H1 (cell line): ENCODE results near the gene CSF1. TPM values are rescaled to one million over a fixed set of nuclear protein-coding genes. Genes with fewer than 3 reads are reported as not detected.

ENCODE experiments used
- CTCF ChIA-PET: fragments of 300-600 bp; sonication (Branson Sonifier 250); formaldehyde crosslinking; loops from one replicate; lab custom pipeline; 2021; ENCODE audit not compliant: partially characterized antibody; lab: Charles Lee
- POLR2A ChIA-PET: fragments of 300-600 bp; sonication (Branson Sonifier 250); formaldehyde crosslinking; loops from one replicate; lab custom pipeline; 2021; ENCODE audit warnings: inconsistent platforms; ENCODE audit not compliant: partially characterized antibody; lab: Charles Lee
- DNase-seq, 2 experiments: peaks; one replicate each; pipeline versions ENCODE4 v3.0.0 to v3.0.0-alpha.2; 2010 to 2022; ENCODE audit warnings: low spot score in 2 of 2, low read depth in 1 of 2, mixed read lengths in 1 of 2
- FAIRE-seq: peaks from 2 replicates; lab custom pipeline; 2011; peaks lifted over from hg19 to GRCh38; lab: Jason Lieb, UNC
- H2AFZ ChIP-seq: 2 replicates; pipeline ENCODE4 v1.8.1; 2012; ENCODE audit warnings: low read length, inconsistent platforms
- H2AK5ac ChIP-seq: 2 replicates; pipeline ENCODE4 v1.6.1; 2013; ENCODE audit warnings: low read depth, low read length
- H2BK120ac ChIP-seq: replicated peaks from 2 replicates; pipeline ENCODE3; 2013; ENCODE audit warnings: low read depth, low read length, inconsistent platforms
- H2BK12ac ChIP-seq: 2 replicates; pipeline ENCODE4 v1.6.1; 2013; ENCODE audit warnings: low read depth, low read length
- H2BK15ac ChIP-seq: 2 replicates; pipeline ENCODE4 v1.6.1; 2013; ENCODE audit warnings: low read length
- H2BK20ac ChIP-seq: 2 replicates; pipeline ENCODE4 v1.6.1; 2013; ENCODE audit warnings: low read length
- H2BK5ac ChIP-seq: 2 replicates; pipeline ENCODE4 v1.6.1; 2013; ENCODE audit warnings: low read depth, low read length
- H3K14ac ChIP-seq: 2 replicates; pipeline ENCODE4 v1.6.1; 2013; ENCODE audit warnings: inconsistent platforms; ENCODE audit not compliant: insufficient read length
- H3K18ac ChIP-seq: 2 replicates; pipeline ENCODE4 v1.6.1; 2013; ENCODE audit warnings: low read length; ENCODE audit errors: extremely low read depth
- H3K23ac ChIP-seq: 2 replicates; pipeline ENCODE4 v1.6.1; 2013; ENCODE audit warnings: inconsistent platforms; ENCODE audit not compliant: insufficient read length
- H3K23me2 ChIP-seq: 2 replicates; pipeline ENCODE4 v1.6.1; 2013; ENCODE audit warnings: low read depth, low read length
- H3K27ac ChIP-seq: 2 replicates; pipeline ENCODE4 v1.6.1; 2011; ENCODE audit warnings: low read depth, low read length, inconsistent platforms
- H3K27me3 ChIP-seq, 4 experiments: replicated peaks in 1 of 4; 1 replicate in 1 of 4; 2 replicates in 3 of 4; pipeline versions ENCODE4 v1.6.1 to v1.8.1; 2011 to 2013; ENCODE audit warnings: low read length in 3 of 4, mild to moderate bottlenecking in 3 of 4, inconsistent platforms in 2 of 4, mixed read lengths in 2 of 4, moderate library complexity in 1 of 4; ENCODE audit not compliant: control insufficient read depth in 3 of 4, insufficient read depth in 3 of 4; ENCODE audit errors: extremely low read depth in 1 of 4
- H3K36me3 ChIP-seq, 4 experiments: 2 replicates each; pipeline versions ENCODE4 v1.6.1 to v1.8.1; 2011 to 2013; ENCODE audit warnings: mild to moderate bottlenecking in 4 of 4, low read length in 3 of 4, moderate library complexity in 2 of 4, control low read depth in 1 of 4, inconsistent platforms in 1 of 4; ENCODE audit not compliant: insufficient read depth in 4 of 4, control insufficient read depth in 2 of 4
- H3K4ac ChIP-seq: replicated peaks from 2 replicates; pipeline ENCODE3; 2013; ENCODE audit warnings: low read length, low read depth, mixed read lengths, inconsistent platforms; ENCODE audit not compliant: insufficient read length
- H3K4me1 ChIP-seq, 4 experiments: replicated peaks in 1 of 4; 1 replicate in 1 of 4; 2 replicates in 3 of 4; pipeline versions ENCODE4 v1.6.1 to v1.8.1; 2011 to 2013; ENCODE audit warnings: low read length in 3 of 4, inconsistent platforms in 2 of 4, mixed read lengths in 1 of 4; ENCODE audit not compliant: insufficient read depth in 4 of 4, control insufficient read depth in 3 of 4
- H3K4me2 ChIP-seq, 2 experiments: 2 replicates each; pipeline versions ENCODE4 v1.6.1 to v1.8.1; 2011 to 2013; ENCODE audit warnings: low read depth in 2 of 2, low read length in 2 of 2, control low read depth in 1 of 2, inconsistent platforms in 1 of 2, mild to moderate bottlenecking in 1 of 2; ENCODE audit not compliant: insufficient read depth in 1 of 2
- H3K4me3 ChIP-seq, 4 experiments: fragments of 200-600, 300-600 bp in 1 of 4; sonication (generic), shearing (Covaris generic), sonication (Bioruptor Twin) in 1 of 4; 2 replicates each; pipeline versions ENCODE4 v1.5.1 to v1.8.1; 2011 to 2016; ENCODE audit warnings: low read length in 4 of 4, low read depth in 3 of 4, control low read depth in 2 of 4, inconsistent platforms in 2 of 4, mild to moderate bottlenecking in 2 of 4, mixed read lengths in 1 of 4, moderate library complexity in 1 of 4; ENCODE audit not compliant: insufficient read depth in 2 of 4; ENCODE audit errors: extremely low read depth in 1 of 4
- H3K56ac ChIP-seq: replicated peaks from 2 replicates; pipeline ENCODE3; 2013; ENCODE audit warnings: low read depth, mild to moderate bottlenecking, mixed read lengths, low read length, inconsistent platforms; ENCODE audit not compliant: insufficient read length
- H3K79me1 ChIP-seq: 2 replicates; pipeline ENCODE4 v1.6.1; 2013; ENCODE audit warnings: low read depth, low read length, control low read depth
- H3K79me2 ChIP-seq, 2 experiments: 2 replicates each; pipeline versions ENCODE4 v1.6.1 to v1.8.1; 2012 to 2013; ENCODE audit warnings: low read length in 2 of 2, mild to moderate bottlenecking in 2 of 2, inconsistent platforms in 1 of 2; ENCODE audit not compliant: insufficient read depth in 2 of 2, control insufficient read depth in 1 of 2
- H3K9ac ChIP-seq, 4 experiments: replicated peaks in 1 of 4; 1 replicate in 1 of 4; 2 replicates in 3 of 4; pipeline versions ENCODE4 v1.6.1 to v1.8.1; 2011 to 2013; ENCODE audit warnings: low read depth in 3 of 4, low read length in 3 of 4, control low read depth in 2 of 4, mild to moderate bottlenecking in 2 of 4, moderate library complexity in 2 of 4, inconsistent platforms in 1 of 4; ENCODE audit errors: extremely low read depth in 1 of 4
- H3K9me3 ChIP-seq, 2 experiments: 2 replicates each; pipeline versions ENCODE4 v1.6.1 to v1.8.1; 2012 to 2013; ENCODE audit warnings: mild to moderate bottlenecking in 2 of 2, moderate library complexity in 2 of 2, control low read depth in 1 of 2, inconsistent platforms in 1 of 2, low read depth in 1 of 2, low read length in 1 of 2, mixed read lengths in 1 of 2; ENCODE audit not compliant: insufficient read depth in 2 of 2
- H4K20me1 ChIP-seq, 2 experiments: replicated peaks in 1 of 2; 2 replicates each; pipeline versions ENCODE3 to v1.8.1; 2011 to 2013; ENCODE audit warnings: inconsistent platforms in 2 of 2, low read length in 2 of 2, mild to moderate bottlenecking in 1 of 2; ENCODE audit not compliant: insufficient read depth in 2 of 2, control insufficient read depth in 1 of 2
- H4K5ac ChIP-seq: 2 replicates; pipeline ENCODE4 v1.6.1; 2013; ENCODE audit warnings: low read length, low read depth, mixed read lengths, inconsistent platforms; ENCODE audit not compliant: insufficient read length
- H4K8ac ChIP-seq: 2 replicates; pipeline ENCODE4 v1.8.0; 2013; ENCODE audit warnings: mild to moderate bottlenecking, moderate library complexity, low read length, inconsistent platforms; ENCODE audit not compliant: insufficient read depth; ENCODE audit errors: extremely low read depth
- H4K91ac ChIP-seq: replicated peaks from 2 replicates; pipeline ENCODE3; 2013; ENCODE audit warnings: low read length, mixed read lengths, inconsistent platforms; ENCODE audit not compliant: insufficient read length
- CEBPB ChIP-seq: IDR thresholded peaks from 2 replicates; pipeline ENCODE4 v1.6.1; 2012; ENCODE audit warnings: low read depth, low read length
- EGR1 ChIP-seq: IDR thresholded peaks from 2 replicates; pipeline ENCODE4 v1.6.1; 2011; ENCODE audit warnings: low read depth, low read length, borderline replicate concordance
- EZH2 ChIP-seq: fragments of 200-600 bp; sonication (generic); IDR thresholded peaks from 2 replicates; pipeline ENCODE4 v1.7.1; 2012; ENCODE audit warnings: low read depth, mild to moderate bottlenecking, moderate library complexity, low read length, inconsistent platforms; ENCODE audit not compliant: severe bottlenecking
- FOSL1 ChIP-seq: IDR thresholded peaks from 2 replicates; pipeline ENCODE4 v1.6.1; 2011; ENCODE audit warnings: mild to moderate bottlenecking, low read depth, low read length, moderate library complexity; ENCODE audit not compliant: insufficient read depth
- NRF1 ChIP-seq: IDR thresholded peaks from 2 replicates; pipeline ENCODE4 v1.6.1; 2011; ENCODE audit warnings: mild to moderate bottlenecking, low read depth, low read length, improper control_type of control experiment
- POLR2AphosphoS5 ChIP-seq: IDR thresholded peaks from 2 replicates; pipeline ENCODE4 v1.6.1; 2011; ENCODE audit warnings: low read depth, low read length
- TEAD4 ChIP-seq: IDR thresholded peaks from 2 replicates; pipeline ENCODE4 v1.6.1; 2012; ENCODE audit warnings: low read depth, low read length, inconsistent platforms, mixed read lengths
- WGBS, 2 experiments: shearing (Covaris generic) in 1 of 2; methylation state at CpG; one replicate each; pipeline versions ENCODE4 v1.1.6 to v1.1.7; 2013 to 2015; ENCODE audit warnings: low lambda C conversion rate in 2 of 2, mixed read lengths in 2 of 2, inconsistent platforms in 1 of 2, low coverage in 1 of 2, missing lambda C conversion rate in 1 of 2; ENCODE audit not compliant: insufficient replicate concordance in 2 of 2, insufficient coverage in 1 of 2, insufficient read length in 1 of 2; ENCODE audit errors: extremely low coverage in 1 of 2, missing lambda C conversion rate in 1 of 2; 5-methylcytosine and 5-hydroxymethylcytosine counted together
- polyA plus RNA-seq, 7 experiments: library from polyadenylated mRNA; depleted of rRNA in 3 of 7; stranded (reverse) in 5 of 7; unstranded in 2 of 7; fragments of >200 nt in 5 of 7; fragments of 200-250 nt in 2 of 7; gene quantifications; 1 replicate in 5 of 7; 2 replicates in 1 of 7; 4 replicates in 1 of 7; pipeline versions ENCODE4 v1.2.1 to v1.2.3, GENCODE V29; 2011 to 2013; ENCODE audit warnings: missing spikeins in 2 of 7, mixed read lengths in 2 of 7
- total RNA-seq: library from RNA; stranded (reverse); fragmentation: NEBNext Ultra II Directional; extraction: Animal tissue kit (Norgen Biotek cat#: 25700); gene quantifications from 2 replicates; pipeline ENCODE4 v1.2.1, GENCODE V29; 2021
- TF ChIP-seq, protein P1 (sequence below): IDR thresholded peaks from 2 replicates; pipeline ENCODE4 v1.6.1; 2011; ENCODE audit warnings: low read depth, mild to moderate bottlenecking, low read length; ENCODE audit not compliant: insufficient read depth
- TF ChIP-seq, protein P2 (sequence below): IDR thresholded peaks from 2 replicates; pipeline ENCODE4 v1.6.1; 2011; ENCODE audit warnings: low read length, improper control_type of control experiment

The CSF1 gene
- total and polyA plus RNA-seq, 2 of the 8 experiments (the other 6 are each of a cell fraction or from before 2014, with no cell fraction given): 3.3 to 5.4 TPM

DNA sequence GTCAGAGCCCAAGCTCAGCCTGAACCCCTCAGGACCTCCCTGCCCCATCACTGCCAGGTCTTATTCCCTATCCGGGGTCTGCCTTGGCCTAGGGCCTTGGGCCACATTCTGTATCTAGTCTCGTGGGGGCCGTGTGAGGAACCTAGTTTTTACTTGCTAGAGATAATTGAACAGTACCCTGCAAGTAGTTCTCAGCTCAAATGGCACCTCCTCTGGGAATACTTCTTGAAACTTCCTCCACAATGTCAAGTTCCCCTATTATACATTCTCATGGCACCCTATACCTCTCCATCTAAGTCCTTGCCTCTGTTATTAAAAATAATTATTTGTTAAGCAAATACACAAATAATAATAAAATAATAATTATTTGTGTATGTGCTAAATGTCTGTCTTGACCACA is 32.9 kb upstream of the CSF1 start:
- ChIA-PET POLR2A (interaction anchor here (0.9 to 1.5 kb wide), 7 partner anchors 8 to 86 kb away, joined by 3 to 4 read pairs (median 3); partner anchors contain the start of gene CSF1), CTCF (interaction anchor here (1.1 to 2.8 kb wide), 7 partner anchors 9 to 106 kb away, joined by 3 to 13 read pairs (median 5); partner anchors contain the start of gene AHCYL1)
- H3K56ac ChIP-seq: no peak overlapping the region
- H3K18ac ChIP-seq: peak overlapping the region; percentile 83
- H3K36me3 ChIP-seq: no peaks in the 10 kb centered on the region
- peak overlapping the region; percentile 85; the same call in 1 of the 2 replicates for H2BK5ac ChIP-seq
- no peaks in the 10 kb centered on the region for H4K20me1 ChIP-seq
- no peaks in the 10 kb centered on the region for H3K9me3 ChIP-seq
- H3K79me1 ChIP-seq: no peaks in the 10 kb centered on the region
- WGBS, 2 experiments: 68% methylated on average over 3 of the region's 3 CpGs; no CpG with 5 or more reads in 1 of the 2 experiments
- H3K4me1 ChIP-seq: peaks cover 9 to 33% (median 12%) of the 10 kb centered on the region in 4 experiments
- H3K27ac ChIP-seq: peak overlapping the region; percentile 77; the same call in 1 of the 2 replicates
- H4K5ac ChIP-seq: peak overlapping the region; percentile 45
- DNase-seq (no peak), FAIRE-seq (no peak)
- no peak overlapping the region for H3K4ac ChIP-seq
- peak overlapping the region; percentile 97 for H4K91ac ChIP-seq
- H3K23ac ChIP-seq: no peak overlapping the region
- no peak overlapping the region for H3K14ac ChIP-seq
- H2AK5ac ChIP-seq: no peak overlapping the region
- H3K79me2 ChIP-seq: no peaks in the 10 kb centered on the region
- H3K4me2 ChIP-seq: peak overlapping the region in 1 of 2 experiments; percentile 42; a peak in 2 of 4 replicates
- peak overlapping the region in 1 of 4 experiments; percentile 3; a peak in 1 of 8 replicates for H3K4me3 ChIP-seq
- no peak overlapping the region; a peak in 1 of 7 replicates for H3K9ac ChIP-seq
- peak overlapping the region; percentile 70; the same call in 1 of the 2 replicates for H2AFZ ChIP-seq
- H2BK20ac ChIP-seq: peak overlapping the region; percentile 95; the same call in 1 of the 2 replicates
- H3K27me3 ChIP-seq: no peaks in the 10 kb centered on the region
- H3K23me2 ChIP-seq: no peaks in the 10 kb centered on the region
- no peak overlapping the region for H2BK120ac ChIP-seq
- peak overlapping the region; percentile 94 for H2BK12ac ChIP-seq
- peak overlapping the region; percentile 95; the same call in 1 of the 2 replicates for H2BK15ac ChIP-seq
- peak overlapping the region; percentile 91; the same call in 1 of the 2 replicates for H4K8ac ChIP-seq
- TF ChIP-seq POLR2AphosphoS5: no peak
- no peak for TF ChIP-seq CEBPB
- TF ChIP-seq EGR1: no peak
- no peak for TF ChIP-seq EZH2
- no peak for TF ChIP-seq NRF1
- TF ChIP-seq FOSL1: no peak
- TF ChIP-seq, protein P1, sequence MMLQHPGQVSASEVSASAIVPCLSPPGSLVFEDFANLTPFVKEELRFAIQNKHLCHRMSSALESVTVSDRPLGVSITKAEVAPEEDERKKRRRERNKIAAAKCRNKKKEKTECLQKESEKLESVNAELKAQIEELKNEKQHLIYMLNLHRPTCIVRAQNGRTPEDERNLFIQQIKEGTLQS: no peak
- TF ChIP-seq, protein P2, sequence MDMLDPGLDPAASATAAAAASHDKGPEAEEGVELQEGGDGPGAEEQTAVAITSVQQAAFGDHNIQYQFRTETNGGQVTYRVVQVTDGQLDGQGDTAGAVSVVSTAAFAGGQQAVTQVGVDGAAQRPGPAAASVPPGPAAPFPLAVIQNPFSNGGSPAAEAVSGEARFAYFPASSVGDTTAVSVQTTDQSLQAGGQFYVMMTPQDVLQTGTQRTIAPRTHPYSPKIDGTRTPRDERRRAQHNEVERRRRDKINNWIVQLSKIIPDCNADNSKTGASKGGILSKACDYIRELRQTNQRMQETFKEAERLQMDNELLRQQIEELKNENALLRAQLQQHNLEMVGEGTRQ: no peak
- no peak for TF ChIP-seq TEAD4
